Measurements from ENCODE around the gene TGFA.
A peak's percentile ranks its signal among the peaks of the same experiment; 100 is the strongest.

- TF ChIP-seq POLR2A (IDR thresholded peaks at IDR 0.05; ENCODE audit: borderline replicate concordance, extremely low read depth, insufficient read depth, insufficient read length) (peak; percentile 5), SRF (IDR thresholded peaks at IDR 0.05; ENCODE audit: low read depth) (no peak), SP1 (IDR thresholded peaks at IDR 0.05; ENCODE audit: low read depth) (peak; percentile 59; the same call in 1 of the 2 replicates), POLR2AphosphoS5 (IDR thresholded peaks at IDR 0.05; ENCODE audit: low read depth, low read length) (peak; percentile 74), CTCF (IDR thresholded peaks at IDR 0.05 in 2 of 3, conservative IDR thresholded peaks at IDR 0.05 in 1 of 3; ENCODE audit: borderline replicate concordance in 1 of 3, insufficient read depth in 1 of 3, low read depth in 2 of 3, low read length in 2 of 3) (peak; percentile 73 to 92 (median 76)), REST (IDR thresholded peaks at IDR 0.05; ENCODE audit: low read depth) (no peak), EZH2 (IDR thresholded peaks at IDR 0.05) (no peak), CEBPB (IDR thresholded peaks at IDR 0.05; ENCODE audit: low read depth) (no peak; the same call in 1 of the 2 replicates), SIN3A (IDR thresholded peaks at IDR 0.05; ENCODE audit: low read depth) (no peak; the same call in 1 of the 2 replicates), ATF3 (IDR thresholded peaks at IDR 0.05) (no peak), JUND (IDR thresholded peaks at IDR 0.05) (no peak), MAX (IDR thresholded peaks at IDR 0.05) (no peak), RAD21 (IDR thresholded peaks at IDR 0.05; ENCODE audit: low read depth) (peak; percentile 85)
These were observed at the start of gene TGFA for GRCh38 chr2:70553584-70554337.

Data from HCT116 (cell line).